D721Med (cell line): ENCODE data around the gene BMP10.

ENCODE experiments used
- DNase-seq: peaks from one replicate; pipeline ENCODE4 v3.0.0; 2011; ENCODE audit warnings: low spot score; ENCODE audit not compliant: insufficient read length
- FAIRE-seq: peaks from 2 replicates; lab custom pipeline; 2011; peaks lifted over from hg19 to GRCh38; lab: Jason Lieb, UNC
- TF ChIP-seq, protein P1 (sequence below): IDR thresholded peaks from 2 replicates; pipeline ENCODE4 v1.5.1; 2012; ENCODE audit warnings: mild to moderate bottlenecking, control low read depth; ENCODE audit not compliant: insufficient read depth; ENCODE audit errors: missing control alignments

Gene BMP10

GRCh38 chr2:68878753-68879152 lies 7.6 kb upstream of the BMP10 start:
- DNase-seq (no peak), FAIRE-seq (no peak)
- TF ChIP-seq, protein P1, sequence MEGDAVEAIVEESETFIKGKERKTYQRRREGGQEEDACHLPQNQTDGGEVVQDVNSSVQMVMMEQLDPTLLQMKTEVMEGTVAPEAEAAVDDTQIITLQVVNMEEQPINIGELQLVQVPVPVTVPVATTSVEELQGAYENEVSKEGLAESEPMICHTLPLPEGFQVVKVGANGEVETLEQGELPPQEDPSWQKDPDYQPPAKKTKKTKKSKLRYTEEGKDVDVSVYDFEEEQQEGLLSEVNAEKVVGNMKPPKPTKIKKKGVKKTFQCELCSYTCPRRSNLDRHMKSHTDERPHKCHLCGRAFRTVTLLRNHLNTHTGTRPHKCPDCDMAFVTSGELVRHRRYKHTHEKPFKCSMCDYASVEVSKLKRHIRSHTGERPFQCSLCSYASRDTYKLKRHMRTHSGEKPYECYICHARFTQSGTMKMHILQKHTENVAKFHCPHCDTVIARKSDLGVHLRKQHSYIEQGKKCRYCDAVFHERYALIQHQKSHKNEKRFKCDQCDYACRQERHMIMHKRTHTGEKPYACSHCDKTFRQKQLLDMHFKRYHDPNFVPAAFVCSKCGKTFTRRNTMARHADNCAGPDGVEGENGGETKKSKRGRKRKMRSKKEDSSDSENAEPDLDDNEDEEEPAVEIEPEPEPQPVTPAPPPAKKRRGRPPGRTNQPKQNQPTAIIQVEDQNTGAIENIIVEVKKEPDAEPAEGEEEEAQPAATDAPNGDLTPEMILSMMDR, result no peak

DNA sequence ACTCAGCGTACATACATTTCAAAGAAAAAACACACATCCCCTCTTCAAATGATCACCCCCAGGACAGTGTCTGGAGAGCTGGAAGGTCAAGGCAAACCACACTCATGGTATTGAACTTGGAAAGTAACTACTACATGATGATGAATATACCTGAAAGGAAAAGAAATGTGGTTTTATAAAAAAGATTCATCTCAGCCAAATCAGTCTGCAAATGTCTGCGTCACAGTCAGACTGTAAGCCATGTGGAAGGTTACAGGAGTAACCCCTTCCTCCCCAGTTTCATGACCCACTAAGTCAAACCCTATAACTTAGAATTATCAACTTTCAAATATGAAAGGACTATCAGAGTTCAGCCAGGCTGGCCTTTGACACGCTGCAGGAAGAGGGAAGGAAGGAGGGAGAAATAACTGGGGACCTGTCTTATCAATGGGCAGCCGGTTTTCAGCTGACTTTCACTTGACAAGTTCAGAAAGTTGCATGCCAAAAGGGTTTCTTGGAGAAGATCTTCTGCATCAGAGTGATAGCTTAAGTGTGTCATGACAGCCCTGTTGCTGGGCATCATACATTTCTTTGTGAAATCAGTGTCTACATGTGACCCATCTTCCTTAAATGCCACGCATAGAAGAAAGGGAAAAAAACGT lies 7.0 kb upstream of the BMP10 start:
- no peak for DNase-seq
- TF ChIP-seq, protein P1, result no peak
- FAIRE-seq, result no peak

DNA sequence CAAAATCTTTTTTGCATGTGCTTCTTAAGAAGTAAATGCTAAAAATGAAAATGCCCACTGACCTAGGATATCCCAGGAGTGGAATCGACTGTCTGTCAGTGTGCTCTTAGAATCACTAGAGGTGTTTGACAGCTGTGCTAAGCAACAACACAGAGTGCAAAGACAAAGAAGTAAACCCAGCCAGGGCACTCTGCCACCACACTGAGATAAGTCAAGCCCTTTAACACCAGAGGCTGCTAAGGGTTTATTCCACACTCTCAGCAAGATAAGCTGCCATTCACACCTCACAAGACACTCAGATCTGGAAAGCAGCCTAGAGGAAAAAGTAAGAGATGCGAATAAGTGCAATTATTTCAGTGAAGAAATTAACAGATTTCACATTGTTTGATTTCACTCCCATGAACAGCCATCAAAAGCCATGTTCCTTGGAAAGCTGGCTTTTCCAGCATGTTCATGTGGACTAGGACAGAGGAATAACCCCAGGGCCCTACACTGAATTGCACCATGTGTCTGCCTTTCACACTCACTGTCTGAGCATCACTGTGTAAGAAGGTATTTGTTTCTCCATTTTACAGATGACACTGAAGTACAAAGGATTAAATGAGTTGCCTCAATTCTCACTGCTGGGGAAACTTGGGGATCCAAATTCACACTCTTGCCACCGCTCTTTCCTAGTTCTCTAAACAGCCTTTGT lies 6.0 kb upstream of the BMP10 start:
- TF ChIP-seq, protein P1, result no peak
- FAIRE-seq, result no peak

DNA sequence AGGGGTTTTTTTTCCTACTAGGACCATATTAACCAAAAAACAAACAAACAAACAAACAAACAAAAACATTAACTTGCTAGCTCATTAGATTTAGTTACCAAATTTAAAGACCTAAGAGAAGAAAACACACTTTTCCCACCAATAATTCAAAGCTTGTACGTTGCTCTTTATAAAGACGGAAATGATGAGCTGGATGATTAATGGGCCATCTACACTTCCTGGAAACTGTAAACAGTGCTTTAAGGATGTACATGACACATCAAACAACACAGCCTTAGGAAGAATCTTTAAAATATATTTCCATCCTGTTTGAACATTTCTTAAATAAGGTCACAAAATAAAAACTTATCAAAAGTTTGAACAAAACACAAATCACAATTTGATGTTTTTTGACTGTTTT lies 982 bp downstream of the BMP10 start:
- FAIRE-seq (no peak), DNase-seq (no peak)
- TF ChIP-seq, protein P1, result no peak

More for the DNA sequence above, 6.0 kb upstream of the BMP10 start:
- DNase-seq, result no peak

DNA sequence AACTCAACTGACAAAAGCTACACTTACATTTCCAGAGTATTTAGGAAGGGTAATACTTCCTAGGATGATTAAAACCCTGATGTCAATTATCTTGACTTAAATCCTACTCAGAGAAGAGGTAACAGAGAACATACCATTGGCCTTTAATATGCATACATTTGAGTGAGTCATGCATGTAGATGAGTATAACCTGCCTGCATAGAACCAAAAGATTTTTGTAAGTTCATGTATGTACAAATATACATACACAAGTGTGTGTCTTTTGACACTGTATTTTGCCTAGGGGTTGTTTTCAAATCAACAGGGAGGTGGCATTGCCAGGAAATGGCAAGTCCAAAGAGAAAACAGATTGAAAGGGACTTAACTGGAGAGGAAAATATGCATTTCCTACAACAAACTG lies 6.1 kb downstream of the BMP10 start:
- FAIRE-seq, result no peak
- DNase-seq, result no peak
- TF ChIP-seq, protein P1, result no peak

- TF ChIP-seq, protein P1, result no peak
- no peak for FAIRE-seq
- no peak for DNase-seq
Measured at GRCh38 chr2:68863996-68864395, 7.2 kb downstream of the BMP10 start.

- FAIRE-seq, result no peak
- no peak for DNase-seq
- TF ChIP-seq, protein P1, result no peak
Measured at GRCh38 chr2:68862889-68863288, 8.3 kb downstream of the BMP10 start.
